Measurements from ENCODE around the gene WFDC1. TPM values are rescaled to one million over a fixed set of nuclear protein-coding genes. Genes with fewer than 3 reads are reported as not detected.

Gene WFDC1
- polyA plus RNA-seq, 1 of the 3 experiments (the other 2 are of a cell fraction) = 0.03 TPM

GRCh38 chr16:84321932-84322331 lies 27.3 kb downstream of the WFDC1 start:
- H3K4me3 ChIP-seq (ENCODE audit: low read depth in 2 of 2, low read length in 1 of 2) = no peak overlapping the region
- no peak overlapping the region for H3K27ac ChIP-seq (ENCODE audit: low read depth in 2 of 2, low read length in 1 of 2)
- H3K9me3 ChIP-seq = no peaks in the 10 kb centered on the region
- 14% methylated on average over 4 of the region's 4 CpGs for WGBS (ENCODE audit: low lambda C conversion rate)
- H4K20me1 ChIP-seq (ENCODE audit: insufficient read depth) = no peaks in the 10 kb centered on the region
- POLR2A ChIA-PET = no interaction called here
- CTCF ChIA-PET = interaction anchor here (2.3 kb wide), 1 partner anchor 13 kb away, joined by 10 read pairs; no protein-coding TSS in a partner anchor
- no peak overlapping the region for H3K9ac ChIP-seq
- no peaks in the 10 kb centered on the region for H3F3A ChIP-seq (replicated peaks; ENCODE audit: insufficient read depth)
- no peaks in the 10 kb centered on the region for H3K79me2 ChIP-seq (ENCODE audit: insufficient read depth)
- H3K4me1 ChIP-seq (ENCODE audit: control insufficient read depth in 1 of 2, insufficient read depth in 2 of 2, low read depth in 1 of 2, low read length in 1 of 2) = no peaks in the 10 kb centered on the region
- H3K27me3 ChIP-seq (ENCODE audit: insufficient read depth) = peaks cover 50% of the 10 kb centered on the region
- TF ChIP-seq SIN3A (IDR thresholded peaks at IDR 0.05; ENCODE audit: borderline replicate concordance, low read depth, low read length) = no peak
- TF ChIP-seq TCF12 (IDR thresholded peaks at IDR 0.05) = no peak
- TF ChIP-seq PBX3 (IDR thresholded peaks at IDR 0.05) = no peak
- no peaks in the 10 kb centered on the region for H3K9me2 ChIP-seq
- no peak overlapping the region for H3K4me2 ChIP-seq
- H3K36me3 ChIP-seq (replicated peaks in 1 of 2; ENCODE audit: control insufficient read depth in 1 of 2, insufficient read depth in 2 of 2, low read length in 1 of 2) = no peaks in the 10 kb centered on the region
- no peak overlapping the region for H2AFZ ChIP-seq (ENCODE audit: low read depth)
- DNase-seq = no peak

- no peaks in the 10 kb centered on the region for H3K36me3 ChIP-seq (replicated peaks in 1 of 2; ENCODE audit: control insufficient read depth in 1 of 2, insufficient read depth in 2 of 2, low read length in 1 of 2)
- no peak for TF ChIP-seq IRF3 (IDR thresholded peaks at IDR 0.05; ENCODE audit: low read depth, low read length)
- TF ChIP-seq RXRA (IDR thresholded peaks at IDR 0.05; ENCODE audit: borderline replicate concordance, low read depth) = no peak
- no peak for TF ChIP-seq RFX5 (IDR thresholded peaks at IDR 0.05; ENCODE audit: low read length)
- TF ChIP-seq EP300 (IDR thresholded peaks at IDR 0.05; ENCODE audit: borderline replicate concordance in 1 of 2, low read depth in 1 of 2, low read length in 1 of 2) = no peak
- no peak for TF ChIP-seq YY1 (IDR thresholded peaks at IDR 0.05; ENCODE audit: low read depth)
- TF ChIP-seq MEF2A (IDR thresholded peaks at IDR 0.05; ENCODE audit: borderline replicate concordance, low read depth) = no peak
- TF ChIP-seq NRF1 (IDR thresholded peaks at IDR 0.05; ENCODE audit: low read depth, low read length) = no peak
- TF ChIP-seq JUND (IDR thresholded peaks at IDR 0.05) = no peak
- TF ChIP-seq MAX (IDR thresholded peaks at IDR 0.05; ENCODE audit: low read depth) = no peak
- TF ChIP-seq REST (IDR thresholded peaks at IDR 0.05; ENCODE audit: low read depth, low read length) = no peak
- TF ChIP-seq TCF12 (IDR thresholded peaks at IDR 0.05) = no peak
- H3K9me2 ChIP-seq = no peaks in the 10 kb centered on the region
- H3K9ac ChIP-seq = no peak overlapping the region
- POLR2A ChIA-PET = no interaction called here
- no peak overlapping the region for H3K4me3 ChIP-seq (ENCODE audit: low read depth in 2 of 2, low read length in 1 of 2)
- no peaks in the 10 kb centered on the region for H3K4me1 ChIP-seq (ENCODE audit: control insufficient read depth in 1 of 2, insufficient read depth in 2 of 2, low read depth in 1 of 2, low read length in 1 of 2)
- H3K9me3 ChIP-seq = no peaks in the 10 kb centered on the region
- H3K79me2 ChIP-seq (ENCODE audit: insufficient read depth) = no peaks in the 10 kb centered on the region
- no peak overlapping the region for H3K4me2 ChIP-seq
- 25% methylated on average over 4 of the region's 4 CpGs for WGBS (ENCODE audit: low lambda C conversion rate)
- peaks cover 50% of the 10 kb centered on the region for H3K27me3 ChIP-seq (ENCODE audit: insufficient read depth)
- H3K27ac ChIP-seq (ENCODE audit: low read depth in 2 of 2, low read length in 1 of 2) = no peak overlapping the region
- H3F3A ChIP-seq (replicated peaks; ENCODE audit: insufficient read depth) = no peaks in the 10 kb centered on the region
- H2AFZ ChIP-seq (ENCODE audit: low read depth) = no peak overlapping the region
- CTCF ChIA-PET = interaction anchor here (1.0 kb wide), 2 partner anchors 14 to 46 kb away, joined by 3 to 4 read pairs; no protein-coding TSS in a partner anchor
- no peaks in the 10 kb centered on the region for H4K20me1 ChIP-seq (ENCODE audit: insufficient read depth)
- DNase-seq = no peak
Measured at GRCh38 chr16:84322749-84323148, 28.1 kb downstream of the WFDC1 start.
